AG04450 (cell line): ENCODE measurements around the gene MYBPH. TPM values are rescaled to one million over a fixed set of nuclear protein-coding genes. Genes with fewer than 3 reads are reported as not detected.
A peak's percentile ranks its signal among the peaks of the same experiment; 100 is the strongest.

Experiments used
- CTCF ChIA-PET: fragments of 300-600, 350-600 bp; formaldehyde crosslinking; extraction: SDS; loops from one replicate; lab custom pipeline; 2022; ENCODE audit warnings: antibody characterized with exemption, inconsistent platforms; lab: Charles Lee
- POLR2A ChIA-PET: fragments of 350-600 bp; formaldehyde crosslinking; extraction: SDS; loops from one replicate; lab custom pipeline; 2021; ENCODE audit warnings: antibody characterized with exemption, inconsistent platforms; lab: Yijun Ruan, JAX
- DNase-seq: peaks from one replicate; pipeline ENCODE4 v3.0.0-alpha.2; 2011; ENCODE audit warnings: low read depth, low spot score
- H3K27ac ChIP-seq: one replicate; pipeline ENCODE4 v1.5.1; 2012; ENCODE audit warnings: low read depth, low read length, control low read depth
- H3K27me3 ChIP-seq: one replicate; pipeline ENCODE4 v1.6.0; 2012; ENCODE audit warnings: low read length; ENCODE audit not compliant: control insufficient read depth, insufficient read depth
- H3K4me3 ChIP-seq: 2 replicates; pipeline ENCODE4 v1.5.1; 2011; ENCODE audit warnings: mild to moderate bottlenecking, low read depth, low read length, control low read depth
- H3K9me3 ChIP-seq: 2 replicates; pipeline ENCODE4 v1.5.1; 2012; ENCODE audit warnings: low read length; ENCODE audit not compliant: control insufficient read depth, insufficient read depth
- CTCF ChIP-seq: IDR thresholded peaks from 2 replicates; pipeline ENCODE4 v1.5.1; 2011; ENCODE audit warnings: low read depth, low read length, control low read depth, inconsistent platforms
- polyA plus RNA-seq: library from polyadenylated mRNA; depleted of rRNA; stranded (reverse); fragments of >200 nt; gene quantifications from 2 replicates; pipeline ENCODE4 v1.2.3, GENCODE V29; 2011

The MYBPH gene
- polyA plus RNA-seq, 1 experiment, result 0.04 TPM

- DNase-seq, result no peak
- CTCF ChIA-PET, result interaction anchor here (0.7 to 1.8 kb wide), 6 partner anchors 14 to 119 kb away, joined by 3 to 7 read pairs (median 4); no protein-coding TSS in a partner anchor
- H3K27me3 ChIP-seq, result peaks cover 42% of the 10 kb centered on the region
- no peak for TF ChIP-seq CTCF
- H3K27ac ChIP-seq, result no peak overlapping the region
- H3K4me3 ChIP-seq, result no peak overlapping the region
- POLR2A ChIA-PET, result no interaction called here
- H3K9me3 ChIP-seq, result peaks cover 3% of the 10 kb centered on the region; the same call in 1 of the 2 replicates
Measured at GRCh38 chr1:203158960-203159665, 16.5 kb downstream of the MYBPH start.

GRCh38 chr1:203158423-203158822, 17.2 kb downstream of the MYBPH start:
- no peak for TF ChIP-seq CTCF
- CTCF ChIA-PET, result interaction anchor here (0.7 to 1.8 kb wide), 5 partner anchors 15 to 118 kb away, joined by 3 to 7 read pairs (median 3); no protein-coding TSS in a partner anchor

GRCh38 chr1:203156280-203156679, 19.3 kb downstream of the MYBPH start:
- Histone ChIP-seq H3K27ac (no peak overlapping the region), H3K9me3 (peaks cover 3% of the 10 kb centered on the region; the same call in 1 of the 2 replicates), H3K4me3 (no peak overlapping the region), H3K27me3 (peaks cover 22% of the 10 kb centered on the region)
- TF ChIP-seq CTCF, result no peak
- ChIA-PET POLR2A (no interaction called here), CTCF (no interaction called here)
- DNase-seq, result no peak

More at GRCh38 chr1:203158423-203158822, 17.2 kb downstream of the MYBPH start:
- H3K27ac ChIP-seq, result no peak overlapping the region
- peaks cover 37% of the 10 kb centered on the region for H3K27me3 ChIP-seq
- H3K9me3 ChIP-seq, result peaks cover 3% of the 10 kb centered on the region; the same call in 1 of the 2 replicates
- no peak overlapping the region for H3K4me3 ChIP-seq
- no peak for DNase-seq
- POLR2A ChIA-PET, result no interaction called here

GRCh38 chr1:203153989-203154821, 21.4 kb downstream of the MYBPH start:
- no peak for TF ChIP-seq CTCF
- H3K4me3 ChIP-seq, result no peak overlapping the region
- peak overlapping the region; percentile 21 for H3K27ac ChIP-seq
- ChIA-PET POLR2A (no interaction called here), CTCF (interaction anchor here (0.5 to 1.5 kb wide), 5 partner anchors 8 to 188 kb away, joined by 3 to 6 read pairs (median 5); no protein-coding TSS in a partner anchor)
- no peak for DNase-seq
- peaks cover 3% of the 10 kb centered on the region; the same call in 1 of the 2 replicates for H3K9me3 ChIP-seq
- peaks cover 11% of the 10 kb centered on the region for H3K27me3 ChIP-seq
